ENCODE results near the gene FBXO21.

The FBXO21 gene

GRCh38 chr12:117166107-117166506 lies 24.2 kb downstream of the FBXO21 start:
- DNase-seq, result no peak
- no peak for TF ChIP-seq CTCF (IDR thresholded peaks at IDR 0.05; ENCODE audit: low read depth, low read length, missing control alignments)
- in situ Hi-C loops (cut with HindIII; ENCODE audit: low pct_ligation_motif_present, low sequenced_read_pairs), result no loop called here
- no peaks in the 10 kb centered on the region for H3K27me3 ChIP-seq (replicated peaks)
- no peak overlapping the region for H3K4me3 ChIP-seq (ENCODE audit: low read depth, low read length)
- H3K36me3 ChIP-seq (replicated peaks), result peaks cover 34% of the 10 kb centered on the region
- no peak overlapping the region for H3K27ac ChIP-seq

GRCh38 chr12:117165342-117165741 lies 24.9 kb downstream of the FBXO21 start:
- DNase-seq, result no peak
- Histone ChIP-seq H3K36me3 (replicated peaks) (peaks cover 35% of the 10 kb centered on the region), H3K27me3 (replicated peaks) (no peaks in the 10 kb centered on the region), H3K27ac (no peak overlapping the region), H3K4me3 (ENCODE audit: low read depth, low read length) (no peak overlapping the region)
- TF ChIP-seq CTCF (IDR thresholded peaks at IDR 0.05; ENCODE audit: low read depth, low read length, missing control alignments), result no peak
- in situ Hi-C loops (cut with HindIII; ENCODE audit: low pct_ligation_motif_present, low sequenced_read_pairs), result no loop called here

- TF ChIP-seq CTCF (IDR thresholded peaks at IDR 0.05; ENCODE audit: low read depth, low read length, missing control alignments), result no peak
- DNase-seq, result no peak
- no peaks in the 10 kb centered on the region for H3K27me3 ChIP-seq (replicated peaks)
- H3K4me3 ChIP-seq (ENCODE audit: low read depth, low read length), result no peak overlapping the region
- in situ Hi-C loops (cut with HindIII; ENCODE audit: low pct_ligation_motif_present, low sequenced_read_pairs), result no loop called here
- H3K27ac ChIP-seq, result no peak overlapping the region
- peaks cover 26% of the 10 kb centered on the region for H3K36me3 ChIP-seq (replicated peaks)
Measured at GRCh38 chr12:117162633-117163032, 27.6 kb downstream of the FBXO21 start.

- no peak for TF ChIP-seq CTCF (IDR thresholded peaks at IDR 0.05; ENCODE audit: low read depth, low read length, missing control alignments)
- no peak for DNase-seq
- Histone ChIP-seq H3K27me3 (replicated peaks) (no peaks in the 10 kb centered on the region), H3K36me3 (replicated peaks) (peaks cover 26% of the 10 kb centered on the region), H3K4me3 (ENCODE audit: low read depth, low read length) (no peak overlapping the region), H3K27ac (no peak overlapping the region)
- in situ Hi-C loops (cut with HindIII; ENCODE audit: low pct_ligation_motif_present, low sequenced_read_pairs), result no loop called here
Measured at GRCh38 chr12:117162167-117162539, 28.1 kb downstream of the FBXO21 start.

- TF ChIP-seq CTCF (IDR thresholded peaks at IDR 0.05; ENCODE audit: low read depth, low read length, missing control alignments), result no peak
- H3K4me3 ChIP-seq (ENCODE audit: low read depth, low read length), result no peak overlapping the region
- no peak for DNase-seq
- in situ Hi-C loops (cut with HindIII; ENCODE audit: low pct_ligation_motif_present, low sequenced_read_pairs), result no loop called here
- peaks cover 26% of the 10 kb centered on the region for H3K36me3 ChIP-seq (replicated peaks)
- no peaks in the 10 kb centered on the region for H3K27me3 ChIP-seq (replicated peaks)
- H3K27ac ChIP-seq, result no peak overlapping the region
Measured at GRCh38 chr12:117161460-117162166, 28.7 kb downstream of the FBXO21 start.

- peaks cover 26% of the 10 kb centered on the region for H3K36me3 ChIP-seq (replicated peaks)
- in situ Hi-C loops (cut with HindIII; ENCODE audit: low pct_ligation_motif_present, low sequenced_read_pairs), result no loop called here
- no peaks in the 10 kb centered on the region for H3K27me3 ChIP-seq (replicated peaks)
- no peak overlapping the region for H3K27ac ChIP-seq
- no peak overlapping the region for H3K4me3 ChIP-seq (ENCODE audit: low read depth, low read length)
- no peak for TF ChIP-seq CTCF (IDR thresholded peaks at IDR 0.05; ENCODE audit: low read depth, low read length, missing control alignments)
- no peak for DNase-seq
Measured at GRCh38 chr12:117159674-117160073, 30.6 kb downstream of the FBXO21 start.
